Spleen (tissue), 11 donors: ENCODE measurements around the gene KCNJ6. TPM values are rescaled to one million over a fixed set of nuclear protein-coding genes. Genes with fewer than 3 reads are reported as not detected.
"Not testable (repeated sequence)": the region's sequence is repeated elsewhere in the genome, so short reads cannot be mapped to it uniquely, and the experiment has no call there.

Source experiments
- DNase-seq: peaks from one replicate; pipeline ENCODE4 v3.0.0-alpha.2; 2020
- H3K27ac ChIP-seq, 8 donors: fragments of 200-600 bp; sonication (generic) in 7 of 8; 1 replicate in 4 of 8; 2 replicates in 4 of 8; pipeline versions ENCODE4 v1.5.0 to v1.8.0; 2016 to 2021; ENCODE audit warnings: inconsistent platforms in 4 of 8, mild to moderate bottlenecking in 4 of 8, moderate library complexity in 1 of 8
- H3K27me3 ChIP-seq, 7 donors: fragments of 200-600 bp; sonication (generic) in 6 of 7; replicated peaks in 1 of 7; 1 replicate in 4 of 7; 2 replicates in 3 of 7; pipeline versions ENCODE4 v1.5.0 to v1.8.0; 2016 to 2021; ENCODE audit warnings: inconsistent platforms in 3 of 7, mild to moderate bottlenecking in 1 of 7
- H3K36me3 ChIP-seq, 6 donors: fragments of 200-600 bp; sonication (generic) in 5 of 6; 1 replicate in 4 of 6; 2 replicates in 2 of 6; pipeline versions ENCODE4 v1.5.0 to v1.8.0; 2016 to 2021; ENCODE audit warnings: inconsistent platforms in 2 of 6
- H3K4me1 ChIP-seq, 6 donors: fragments of 200-600 bp; sonication (generic) in 5 of 6; 1 replicate in 3 of 6; 2 replicates in 3 of 6; pipeline versions ENCODE4 v1.5.0 to v1.8.0; 2016 to 2021; ENCODE audit warnings: inconsistent platforms in 3 of 6
- H3K4me3 ChIP-seq, 8 donors: fragments of 200-600 bp; sonication (generic) in 7 of 8; 1 replicate in 4 of 8; 2 replicates in 4 of 8; pipeline versions ENCODE4 v1.5.0 to v1.8.0; 2016 to 2021; ENCODE audit warnings: inconsistent platforms in 4 of 8, mild to moderate bottlenecking in 4 of 8, moderate library complexity in 2 of 8
- H3K9me3 ChIP-seq, 8 donors: fragments of 200-600 bp; sonication (generic) in 7 of 8; 1 replicate in 4 of 8; 2 replicates in 4 of 8; pipeline versions ENCODE4 v1.5.0 to v1.8.0; 2016 to 2021; ENCODE audit warnings: inconsistent platforms in 4 of 8
- POLR2A ChIP-seq, 3 donors: fragments of 450-650 bp; IDR thresholded peaks; one replicate each; pipeline ENCODE4 v1.5.1; 2017; ENCODE audit warnings: antibody characterized with exemption in 3 of 3, mild to moderate bottlenecking in 1 of 3
- POLR2AphosphoS5 ChIP-seq, 3 donors: sonication (generic); formaldehyde crosslinking; IDR thresholded peaks; one replicate each; pipeline ENCODE4 v1.5.1; 2017; ENCODE audit warnings: antibody characterized with exemption in 3 of 3
- WGBS, 5 donors: extraction: QIAGEN DNeasy Blood & Tissue Kit in 3 of 5; methylation state at CpG; one replicate each; pipeline versions ENCODE4 v1.1.5 to v1.1.7; 2013 to 2018; 5-methylcytosine and 5-hydroxymethylcytosine counted together
- intact Hi-C: fragments of 100-400 bp; cut with DNase I; formaldehyde crosslinking; loops from one replicate; pipeline ENCODE4 v1.15.0; 2023; ENCODE audit warnings: low total_unique reads
- polyA plus RNA-seq, 3 donors: library from polyadenylated mRNA; stranded (reverse); fragments of 200-250 nt; gene quantifications; one replicate each; pipeline ENCODE4 v1.2.1, GENCODE V29; 2013
- total RNA-seq, 7 donors: library from RNA; depleted of rRNA in 3 of 7; stranded (reverse); fragments of >200 nt in 3 of 7; fragmentation: NEBNext Ultra II Directional in 4 of 7; extraction: Animal tissue kit (Norgen Biotek cat#: 25700) in 4 of 7; gene quantifications; one replicate each; pipeline versions ENCODE4 v1.1.0 to v1.2.1, GENCODE V29; 2016 to 2021
- TF ChIP-seq, protein P1 (sequence below), 11 experiments: fragments of 200-600 bp in 7 of 11; fragments of 450-650 bp in 4 of 11; sonication (generic) in 4 of 11; IDR thresholded peaks in 8 of 11; conservative IDR thresholded peaks in 3 of 11; 1 replicate in 7 of 11; 2 replicates in 4 of 11; pipeline versions ENCODE4 v1.4.0 to v1.8.0; 2016 to 2021; ENCODE audit warnings: antibody characterized with exemption in 11 of 11, inconsistent platforms in 4 of 11, mild to moderate bottlenecking in 1 of 11
- donor health status: healthy with polysubstance abuse.
- donor health status: DM: no; HTN: no; CAD: no; lungs with moderate emphysema.
- donor health status: DM: no; HTN: no; CAD: no.
- donor health status: Bipolar disorder and iron deficiency.
- donor health status: healthy.
- donor health status: DM: no; HTN: no; CAD: no.
- donor health status: DM: yes; HTN: yes; CAD: no.

The KCNJ6 gene
- total and polyA plus RNA-seq, 10 donors, result under 0.01 to 0.36 (median 0.10) TPM; not detected in 6

DNA sequence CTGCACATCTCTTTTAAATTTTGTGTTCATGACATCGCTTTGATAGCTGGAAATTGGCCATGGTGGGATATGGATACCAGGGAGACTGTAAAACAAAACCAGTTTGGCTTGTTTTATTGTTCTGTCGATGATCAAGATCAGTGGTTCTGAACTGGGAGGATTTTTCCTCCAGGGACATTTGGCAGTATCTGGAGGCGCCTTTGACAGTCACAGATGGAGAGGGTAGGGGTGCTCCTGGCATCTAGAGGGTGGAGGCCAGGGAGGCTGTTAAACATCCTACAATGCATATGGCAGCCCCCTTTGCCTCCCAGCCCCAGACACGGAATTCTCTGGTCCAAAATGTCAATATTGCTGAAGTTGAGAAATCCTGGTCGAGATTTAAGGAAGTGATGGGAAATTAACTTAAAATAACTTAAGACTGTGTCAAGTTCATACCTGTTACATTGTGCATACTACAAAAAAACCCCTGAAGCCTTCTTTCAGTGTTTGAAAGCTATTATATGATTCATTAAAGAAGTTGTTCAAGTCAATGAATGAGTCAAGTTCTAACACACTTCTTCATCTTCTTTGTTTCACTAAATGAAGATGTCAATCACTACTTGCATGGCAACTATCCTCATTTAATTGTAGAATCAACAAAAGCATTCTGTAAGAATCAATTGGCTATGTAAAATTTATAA lies 150.9 kb downstream of the KCNJ6 start:
- H3K27ac ChIP-seq, result no peak overlapping the region
- DNase-seq, result no peak
- H3K27me3 ChIP-seq, result no peaks in the 10 kb centered on the region
- no peaks in the 10 kb centered on the region for H3K36me3 ChIP-seq
- WGBS, 5 donors, result 71 to 82% (median 76%) methylated on average over 5 of the region's 5 CpGs
- no peaks in the 10 kb centered on the region for H3K9me3 ChIP-seq
- TF ChIP-seq POLR2A (IDR thresholded peaks at IDR 0.05), result no peak
- H3K4me1 ChIP-seq, result no peaks in the 10 kb centered on the region
- no peak overlapping the region for H3K4me3 ChIP-seq
- intact Hi-C loops, result no loop called here

DNA sequence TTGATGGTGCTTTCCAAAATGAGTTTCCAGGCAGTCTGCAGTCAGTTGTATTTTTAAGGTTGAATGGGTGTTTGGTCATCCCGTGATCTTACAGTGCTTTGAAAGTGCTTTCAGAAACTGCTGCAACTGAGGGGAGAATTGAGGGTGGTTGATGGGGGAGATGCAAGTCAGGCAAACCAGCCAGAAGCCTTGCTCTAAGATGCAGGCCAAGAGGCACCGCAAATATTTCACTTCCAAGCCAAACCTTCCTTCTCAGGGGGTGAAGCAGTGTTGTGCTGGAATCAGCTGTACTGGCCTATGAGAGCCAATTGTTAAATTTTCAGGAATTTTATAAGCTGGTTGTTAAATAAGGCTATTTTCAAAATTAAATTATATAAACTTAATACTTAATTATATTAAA lies 151.6 kb downstream of the KCNJ6 start:
- Histone ChIP-seq H3K4me1 (no peaks in the 10 kb centered on the region), H3K36me3 (no peaks in the 10 kb centered on the region), H3K4me3 (no peak overlapping the region), H3K9me3 (no peaks in the 10 kb centered on the region), H3K27ac (no peak overlapping the region), H3K27me3 (peaks cover 0 to 2% (median 0%) of the 10 kb centered on the region in 7 donors)
- TF ChIP-seq POLR2A (IDR thresholded peaks at IDR 0.05) (no peak), POLR2AphosphoS5 (IDR thresholded peaks at IDR 0.05) (no peak)
- TF ChIP-seq, protein P1, sequence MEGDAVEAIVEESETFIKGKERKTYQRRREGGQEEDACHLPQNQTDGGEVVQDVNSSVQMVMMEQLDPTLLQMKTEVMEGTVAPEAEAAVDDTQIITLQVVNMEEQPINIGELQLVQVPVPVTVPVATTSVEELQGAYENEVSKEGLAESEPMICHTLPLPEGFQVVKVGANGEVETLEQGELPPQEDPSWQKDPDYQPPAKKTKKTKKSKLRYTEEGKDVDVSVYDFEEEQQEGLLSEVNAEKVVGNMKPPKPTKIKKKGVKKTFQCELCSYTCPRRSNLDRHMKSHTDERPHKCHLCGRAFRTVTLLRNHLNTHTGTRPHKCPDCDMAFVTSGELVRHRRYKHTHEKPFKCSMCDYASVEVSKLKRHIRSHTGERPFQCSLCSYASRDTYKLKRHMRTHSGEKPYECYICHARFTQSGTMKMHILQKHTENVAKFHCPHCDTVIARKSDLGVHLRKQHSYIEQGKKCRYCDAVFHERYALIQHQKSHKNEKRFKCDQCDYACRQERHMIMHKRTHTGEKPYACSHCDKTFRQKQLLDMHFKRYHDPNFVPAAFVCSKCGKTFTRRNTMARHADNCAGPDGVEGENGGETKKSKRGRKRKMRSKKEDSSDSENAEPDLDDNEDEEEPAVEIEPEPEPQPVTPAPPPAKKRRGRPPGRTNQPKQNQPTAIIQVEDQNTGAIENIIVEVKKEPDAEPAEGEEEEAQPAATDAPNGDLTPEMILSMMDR (IDR thresholded peaks at IDR 0.05 in 8 of 11, conservative IDR thresholded peaks at IDR 0.05 in 3 of 11), result no peak
- no peak for DNase-seq
- 39 to 86% (median 57%) methylated on average over 2 of the region's 2 CpGs for WGBS, 5 donors
- intact Hi-C loops, result no loop called here

DNA sequence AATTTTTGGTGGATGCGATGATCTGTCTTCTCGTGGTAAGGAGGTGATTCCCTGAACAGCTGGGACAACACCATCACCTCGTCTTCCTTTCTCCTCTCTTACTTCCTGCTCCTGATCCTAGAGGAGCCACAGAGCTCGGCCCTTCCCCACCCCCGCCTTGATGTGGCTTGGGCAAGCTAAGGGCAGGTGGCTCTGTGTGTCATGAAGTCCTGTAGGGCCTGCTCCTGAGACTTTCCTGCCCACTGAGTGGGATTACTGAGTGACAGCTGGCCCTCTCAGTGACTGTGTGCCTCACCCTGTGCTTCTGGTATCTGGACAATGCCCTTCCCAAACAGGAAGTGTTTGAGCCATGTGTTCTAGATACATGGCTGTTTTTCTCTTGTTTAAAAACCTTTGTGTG lies 153.0 kb downstream of the KCNJ6 start:
- intact Hi-C loops, result no loop called here
- no peak for DNase-seq
- H3K27ac ChIP-seq, result no peak overlapping the region
- H3K9me3 ChIP-seq, result no peaks in the 10 kb centered on the region
- peaks cover 0 to 12% (median 0%) of the 10 kb centered on the region in 7 donors for H3K27me3 ChIP-seq
- H3K36me3 ChIP-seq, result no peaks in the 10 kb centered on the region
- no peak overlapping the region for H3K4me3 ChIP-seq
- TF ChIP-seq POLR2A (IDR thresholded peaks at IDR 0.05) (no peak), POLR2AphosphoS5 (IDR thresholded peaks at IDR 0.05) (no peak)
- TF ChIP-seq, protein P1 (IDR thresholded peaks at IDR 0.05 in 8 of 11, conservative IDR thresholded peaks at IDR 0.05 in 3 of 11), result no peak
- 58 to 70% (median 65%) methylated on average over 5 of the region's 5 CpGs for WGBS, 5 donors
- H3K4me1 ChIP-seq, result no peaks in the 10 kb centered on the region

DNA sequence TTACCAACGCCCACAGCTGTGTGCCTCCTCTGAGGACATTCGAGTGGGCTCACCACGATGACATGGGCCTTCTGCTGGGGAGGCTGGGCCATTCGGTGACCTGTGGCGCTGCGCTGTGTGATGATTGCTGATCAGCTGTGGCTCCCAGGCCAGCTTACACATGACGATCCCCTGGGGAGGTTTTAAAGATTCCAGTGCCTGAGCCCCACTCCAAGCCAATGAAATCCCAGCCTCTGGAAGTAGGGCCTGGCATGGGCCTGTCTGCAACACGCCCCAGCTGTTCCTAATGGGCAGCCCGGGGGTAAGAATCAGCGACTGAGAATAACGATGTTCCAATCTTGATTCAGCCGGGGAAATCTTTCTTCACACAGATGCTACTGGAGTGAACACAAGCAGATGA lies 153.7 kb downstream of the KCNJ6 start:
- Histone ChIP-seq H3K9me3 (no peaks in the 10 kb centered on the region), H3K4me1 (no peaks in the 10 kb centered on the region), H3K27me3 (peaks cover 0 to 12% (median 0%) of the 10 kb centered on the region in 7 donors), H3K27ac (no peak overlapping the region), H3K36me3 (no peaks in the 10 kb centered on the region), H3K4me3 (no peak overlapping the region)
- intact Hi-C loops, result no loop called here
- TF ChIP-seq POLR2AphosphoS5 (IDR thresholded peaks at IDR 0.05), result no peak
- TF ChIP-seq, protein P1 (IDR thresholded peaks at IDR 0.05 in 8 of 11, conservative IDR thresholded peaks at IDR 0.05 in 3 of 11), result no peak
- no peak for TF ChIP-seq POLR2A (IDR thresholded peaks at IDR 0.05)
- 78 to 88% (median 82%) methylated on average over 3 to 12 of the region's 12 CpGs for WGBS, 5 donors
- no peak for DNase-seq

DNA sequence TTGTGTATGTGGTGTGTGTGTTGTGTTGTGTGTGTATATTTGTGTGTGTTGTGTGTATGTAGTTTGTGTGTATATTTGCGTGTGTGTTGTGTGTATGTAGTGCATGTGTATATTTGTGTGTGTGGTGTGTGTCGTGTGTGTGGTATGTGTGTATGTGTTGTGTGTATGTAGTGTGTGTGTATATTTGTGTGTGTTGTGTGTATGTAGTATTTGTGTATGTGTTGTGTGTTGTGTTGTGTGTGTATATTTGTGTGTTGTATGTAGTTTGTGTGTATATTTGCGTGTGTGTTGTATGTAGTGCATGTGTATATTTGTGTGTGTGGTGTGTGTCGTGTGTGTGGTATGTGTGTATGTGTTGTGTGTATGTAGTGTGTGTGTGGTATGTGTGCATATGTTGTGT lies 154.9 kb downstream of the KCNJ6 start:
- 93 to 98% (median 94%) methylated on average over 4 of the region's 4 CpGs for WGBS, 5 donors
- DNase-seq, H3K36me3 ChIP-seq, H3K27ac ChIP-seq, H3K9me3 ChIP-seq, intact Hi-C loops, H3K4me3 ChIP-seq, H3K4me1 ChIP-seq: not testable (repeated sequence)
- peaks cover 0 to 12% (median 0%) of the 10 kb centered on the region in 7 donors for H3K27me3 ChIP-seq
